Psoas muscle (tissue), 8 donors: ENCODE data around the gene PSEN1. TPM values are rescaled to one million over a fixed set of nuclear protein-coding genes. Genes with fewer than 3 reads are reported as not detected.

ENCODE experiments used
- ATAC-seq, 4 donors: fragments of 200-7000 bp; cut with Tn5 transposase; one replicate each; pipeline ENCODE4 v1.9.1; 2020; ENCODE audit warnings: moderate library complexity in 3 of 4, mild to moderate bottlenecking in 2 of 4
- DNase-seq, 2 donors: peaks; one replicate each; pipeline ENCODE4 v3.0.0-alpha.2; 2020
- H3K27ac ChIP-seq: fragments of 200-600 bp; one replicate; pipeline ENCODE4 v1.8.0; 2022
- H3K27me3 ChIP-seq, 3 donors: fragments of 200-600 bp in 1 of 3; one replicate each; pipeline versions ENCODE4 v1.6.1 to v1.8.0; 2013 to 2022; ENCODE audit warnings: low read length in 2 of 3, mild to moderate bottlenecking in 2 of 3, moderate library complexity in 1 of 3; ENCODE audit not compliant: insufficient read depth in 3 of 3
- H3K36me3 ChIP-seq, 2 donors: fragments of 200-600 bp in 1 of 2; one replicate each; pipeline versions ENCODE4 v1.6.1 to v1.8.0; 2013 to 2022; ENCODE audit warnings: low read depth in 1 of 2, mild to moderate bottlenecking in 1 of 2, moderate library complexity in 1 of 2; ENCODE audit not compliant: insufficient read depth in 1 of 2
- H3K4me1 ChIP-seq: fragments of 200-600 bp; one replicate; pipeline ENCODE4 v1.8.0; 2022
- H3K4me3 ChIP-seq: fragments of 200-600 bp; one replicate; pipeline ENCODE4 v1.8.0; 2022; ENCODE audit warnings: mild to moderate bottlenecking
- H3K9me3 ChIP-seq: fragments of 200-600 bp; one replicate; pipeline ENCODE4 v1.8.0; 2022
- CTCF ChIP-seq: fragments of 200-600 bp; IDR thresholded peaks from one replicate; pipeline ENCODE4 v1.8.0; 2022; ENCODE audit warnings: antibody characterized with exemption
- WGBS, 3 donors: extraction: QIAGEN DNeasy Blood & Tissue Kit; methylation state at CpG; one replicate each; pipeline versions ENCODE4 v1.1.6 to v1.1.7; 2013; 5-methylcytosine and 5-hydroxymethylcytosine counted together
- intact Hi-C, 2 donors: fragments of 100-400 bp; cut with DNase I; formaldehyde crosslinking; loops; one replicate each; pipeline versions ENCODE4 v1.11.0 to v1.14.2; 2022
- polyA plus RNA-seq, 3 donors: library from polyadenylated mRNA; stranded (reverse); fragments of 200-250 nt; gene quantifications; one replicate each; pipeline ENCODE4 v1.2.3, GENCODE V29; 2013
- total RNA-seq, 4 donors: library from RNA; stranded (reverse); fragmentation: NEBNext Ultra II Directional in 2 of 4; extraction: Animal tissue kit (Norgen Biotek cat#: 25700) in 2 of 4; gene quantifications; one replicate each; pipeline versions ENCODE4 v1.2.1 to v1.2.4, GENCODE V29; 2021 to 2023
- donor health status: healthy with polysubstance abuse.
- donor health status: DM: no; HTN: no; CAD: no; lungs with moderate emphysema.
- donor health status: Bipolar disorder and iron deficiency.
- donor health status: healthy.
- donor health status: DM: yes; HTN: yes; CAD: no.
- donor health status: DM: no; HTN: no; CAD: no.
- donor health status: DM: no; HTN: no; CAD: no.
- donor health status: DM: yes; HTN: yes; CAD: no.

The PSEN1 gene
- total and polyA plus RNA-seq, 7 donors, result 14.2 to 32.5 (median 19.1) TPM

GRCh38 chr14:73252491-73253322, 116.4 kb downstream of the PSEN1 start:
- 87 to 88% (median 88%) methylated on average over 29 of the region's 29 CpGs for WGBS, 3 donors
- no peak overlapping the region for H3K4me3 ChIP-seq
- no peaks in the 10 kb centered on the region for H3K4me1 ChIP-seq
- no peaks in the 10 kb centered on the region for H3K36me3 ChIP-seq
- intact Hi-C loops, result no loop called here
- H3K27ac ChIP-seq, result no peak overlapping the region
- no peak for TF ChIP-seq CTCF
- no peak for ATAC-seq
- DNase-seq, result peak in 1 of 2 donors; percentile 48
- H3K27me3 ChIP-seq, result no peaks in the 10 kb centered on the region
- H3K9me3 ChIP-seq, result no peaks in the 10 kb centered on the region

- no peak for DNase-seq
- no peaks in the 10 kb centered on the region for H3K27me3 ChIP-seq
- no peak for ATAC-seq
- no peaks in the 10 kb centered on the region for H3K36me3 ChIP-seq
- no peaks in the 10 kb centered on the region for H3K9me3 ChIP-seq
- H3K27ac ChIP-seq, result no peak overlapping the region
- TF ChIP-seq CTCF, result no peak
- no peaks in the 10 kb centered on the region for H3K4me1 ChIP-seq
- intact Hi-C loops, result no loop called here
- WGBS, 3 donors, result 81 to 93% (median 91%) methylated on average over 10 of the region's 10 CpGs
- H3K4me3 ChIP-seq, result no peak overlapping the region
These were observed 117.0 kb downstream of the PSEN1 start for GRCh38 chr14:73253323-73253610.

- no peaks in the 10 kb centered on the region for H3K36me3 ChIP-seq
- no peak overlapping the region for H3K4me3 ChIP-seq
- no peaks in the 10 kb centered on the region for H3K9me3 ChIP-seq
- intact Hi-C loops, result no loop called here
- 89 to 92% (median 89%) methylated on average over 12 of the region's 12 CpGs for WGBS, 3 donors
- H3K27me3 ChIP-seq, result no peaks in the 10 kb centered on the region
- DNase-seq (peak in 1 of 2 donors; percentile 16), ATAC-seq (no peak)
- H3K4me1 ChIP-seq, result no peaks in the 10 kb centered on the region
- H3K27ac ChIP-seq, result no peak overlapping the region
- no peak for TF ChIP-seq CTCF
These were observed 117.4 kb downstream of the PSEN1 start for GRCh38 chr14:73253721-73254120.

GRCh38 chr14:73254247-73255004, 118.1 kb downstream of the PSEN1 start:
- Histone ChIP-seq H3K4me3 (no peak overlapping the region), H3K27ac (no peak overlapping the region), H3K36me3 (no peaks in the 10 kb centered on the region), H3K27me3 (no peaks in the 10 kb centered on the region), H3K4me1 (no peaks in the 10 kb centered on the region), H3K9me3 (no peaks in the 10 kb centered on the region)
- WGBS, 3 donors, result 84 to 88% (median 88%) methylated on average over 25 to 28 of the region's 28 CpGs
- intact Hi-C loops, result no loop called here
- ATAC-seq (no peak), DNase-seq (peak in 1 of 2 donors; percentile 44)
- TF ChIP-seq CTCF, result no peak
